Measurements from ENCODE around the gene IFNL1. TPM values are rescaled to one million over a fixed set of nuclear protein-coding genes. Genes with fewer than 3 reads are reported as not detected.

The IFNL1 gene
- polyA plus RNA-seq, 2 of the 4 experiments (the other 2 are of a cell fraction), result not detected

DNA sequence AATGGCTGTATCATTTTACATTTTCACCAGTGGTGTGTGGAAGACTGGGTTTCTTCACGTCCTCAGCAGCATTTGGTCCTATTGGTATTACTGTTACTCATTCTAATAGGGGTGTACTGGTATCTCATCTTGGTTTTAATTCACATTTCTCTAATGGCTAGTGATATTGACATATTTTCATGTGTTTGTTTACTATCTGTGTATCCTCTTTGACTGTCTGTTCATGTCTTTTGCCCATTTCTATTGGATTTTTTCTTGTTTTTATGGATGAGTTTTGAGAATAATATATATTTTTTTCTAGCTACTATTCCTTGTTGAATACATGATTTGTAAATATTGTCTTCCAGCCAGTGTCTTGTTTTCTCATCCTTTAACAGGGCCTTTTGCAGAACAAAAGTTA lies 14.2 kb upstream of the IFNL1 start:
- no peak for DNase-seq (ENCODE audit: low read depth in 1 of 2, low spot score in 1 of 2)
- no peak overlapping the region for H3K4me3 ChIP-seq
- H3K9me3 ChIP-seq, result peaks cover 48% of the 10 kb centered on the region
- H3K27ac ChIP-seq, result no peak overlapping the region
- TF ChIP-seq CEBPB (IDR thresholded peaks at IDR 0.05), result no peak
- TF ChIP-seq ZSCAN20 (CRISPR knock-in tag; IDR thresholded peaks at IDR 0.05), result no peak
- TF ChIP-seq EHMT2 (IDR thresholded peaks at IDR 0.05; ENCODE audit: low read depth), result no peak
- no peak for TF ChIP-seq RNF2 (IDR thresholded peaks at IDR 0.05; ENCODE audit: borderline replicate concordance, low read depth)
- TF ChIP-seq, protein P1, sequence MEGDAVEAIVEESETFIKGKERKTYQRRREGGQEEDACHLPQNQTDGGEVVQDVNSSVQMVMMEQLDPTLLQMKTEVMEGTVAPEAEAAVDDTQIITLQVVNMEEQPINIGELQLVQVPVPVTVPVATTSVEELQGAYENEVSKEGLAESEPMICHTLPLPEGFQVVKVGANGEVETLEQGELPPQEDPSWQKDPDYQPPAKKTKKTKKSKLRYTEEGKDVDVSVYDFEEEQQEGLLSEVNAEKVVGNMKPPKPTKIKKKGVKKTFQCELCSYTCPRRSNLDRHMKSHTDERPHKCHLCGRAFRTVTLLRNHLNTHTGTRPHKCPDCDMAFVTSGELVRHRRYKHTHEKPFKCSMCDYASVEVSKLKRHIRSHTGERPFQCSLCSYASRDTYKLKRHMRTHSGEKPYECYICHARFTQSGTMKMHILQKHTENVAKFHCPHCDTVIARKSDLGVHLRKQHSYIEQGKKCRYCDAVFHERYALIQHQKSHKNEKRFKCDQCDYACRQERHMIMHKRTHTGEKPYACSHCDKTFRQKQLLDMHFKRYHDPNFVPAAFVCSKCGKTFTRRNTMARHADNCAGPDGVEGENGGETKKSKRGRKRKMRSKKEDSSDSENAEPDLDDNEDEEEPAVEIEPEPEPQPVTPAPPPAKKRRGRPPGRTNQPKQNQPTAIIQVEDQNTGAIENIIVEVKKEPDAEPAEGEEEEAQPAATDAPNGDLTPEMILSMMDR (IDR thresholded peaks at IDR 0.05), result no peak
- TF ChIP-seq CBX8 (IDR thresholded peaks at IDR 0.05), result no peak
- no peak for TF ChIP-seq EP300 (IDR thresholded peaks at IDR 0.05)
- no peak for TF ChIP-seq BHLHE40 (IDR thresholded peaks at IDR 0.05; ENCODE audit: low read depth, low read length)
- no peak for TF ChIP-seq CHD2 (IDR thresholded peaks at IDR 0.05; ENCODE audit: low read length, partially characterized antibody)
- TF ChIP-seq KDM1A (IDR thresholded peaks at IDR 0.05; ENCODE audit: low read depth), result no peak
- no peak for TF ChIP-seq TFCP2L1 (CRISPR knock-in tag; IDR thresholded peaks at IDR 0.05)
- TF ChIP-seq KDM5A (IDR thresholded peaks at IDR 0.05), result no peak
- TF ChIP-seq TP53 (CRISPR knock-in tag; IDR thresholded peaks at IDR 0.05), result no peak
- TF ChIP-seq MAZ (IDR thresholded peaks at IDR 0.05; ENCODE audit: borderline replicate concordance, low read depth, low read length), result no peak
- no peak for TF ChIP-seq JUN (IDR thresholded peaks at IDR 0.05)
- no peak for TF ChIP-seq HOXB13 (CRISPR knock-in tag; IDR thresholded peaks at IDR 0.05; ENCODE audit: low read depth)
- TF ChIP-seq, protein P2, sequence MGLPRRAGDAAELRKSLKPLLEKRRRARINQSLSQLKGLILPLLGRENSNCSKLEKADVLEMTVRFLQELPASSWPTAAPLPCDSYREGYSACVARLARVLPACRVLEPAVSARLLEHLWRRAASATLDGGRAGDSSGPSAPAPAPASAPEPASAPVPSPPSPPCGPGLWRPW (IDR thresholded peaks at IDR 0.05), result no peak
- no peak for TF ChIP-seq POLR2A (IDR thresholded peaks at IDR 0.05; ENCODE audit: low read length)
- no peak for TF ChIP-seq ZNF302 (CRISPR knock-in tag; IDR thresholded peaks at IDR 0.05)
- TF ChIP-seq PHF8 (IDR thresholded peaks at IDR 0.05; ENCODE audit: borderline replicate concordance, low read depth), result no peak
- ATAC-seq, result no peak
- 2% methylated on average over 1 of the region's 1 CpG for WGBS (ENCODE audit: missing lambda C conversion rate)
- peaks cover 3% of the 10 kb centered on the region; the same call in 1 of the 3 replicates for H3K4me1 ChIP-seq
- FAIRE-seq, result no peak
- H3K4me2 ChIP-seq, result no peak overlapping the region
- CTCF ChIA-PET, result interaction anchor here (0.7 to 2.2 kb wide), 4 partner anchors 8 to 95 kb away, joined by 4 to 7 read pairs (median 6); partner anchors contain the start of gene IFNL1
- POLR2A ChIA-PET, result no interaction called here

DNA sequence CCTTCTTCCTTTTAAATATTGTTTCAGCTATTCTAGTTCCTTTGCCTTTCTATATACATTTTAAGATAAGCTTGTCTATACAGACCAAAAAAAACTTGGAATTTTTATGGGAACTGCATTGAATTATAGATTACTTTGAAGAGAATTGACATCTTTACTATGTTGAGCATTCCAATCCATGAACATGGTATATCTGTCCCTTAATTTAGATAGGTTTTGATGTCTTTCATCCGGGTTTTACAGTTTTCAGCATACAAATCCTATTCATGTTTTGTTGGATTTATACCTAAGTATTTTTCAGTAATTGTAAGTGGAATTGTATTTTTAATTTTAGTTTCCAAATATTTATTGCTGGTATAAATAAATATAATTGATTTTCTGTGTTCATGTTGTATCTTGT lies 12.2 kb upstream of the IFNL1 start:
- WGBS (ENCODE audit: missing lambda C conversion rate), result 1% methylated on average over 1 of the region's 1 CpG
- FAIRE-seq, result no peak
- Histone ChIP-seq H3K27ac (no peak overlapping the region), H3K9me3 (peaks cover 66% of the 10 kb centered on the region), H3K4me2 (no peak overlapping the region), H3K4me1 (no peaks in the 10 kb centered on the region), H3K4me3 (no peak overlapping the region)
- DNase-seq (ENCODE audit: low read depth in 1 of 2, low spot score in 1 of 2), result no peak
- CTCF ChIA-PET, result no interaction called here
- TF ChIP-seq EP300 (IDR thresholded peaks at IDR 0.05) (no peak), ZSCAN20 (CRISPR knock-in tag; IDR thresholded peaks at IDR 0.05) (no peak), POLR2AphosphoS2 (conservative IDR thresholded peaks at IDR 0.05; ENCODE audit: low read length) (no peak), NPAS2 (CRISPR knock-in tag; IDR thresholded peaks at IDR 0.05; ENCODE audit: borderline replicate concordance) (no peak), POLR2A (IDR thresholded peaks at IDR 0.05; ENCODE audit: low read length) (no peak), JUNB (IDR thresholded peaks at IDR 0.05) (no peak), CEBPB (IDR thresholded peaks at IDR 0.05) (no peak), FOSL2 (IDR thresholded peaks at IDR 0.05) (no peak), FOSL2 (CRISPR knock-in tag; IDR thresholded peaks at IDR 0.05) (no peak), CBX8 (IDR thresholded peaks at IDR 0.05) (no peak)
- TF ChIP-seq, protein P3, sequence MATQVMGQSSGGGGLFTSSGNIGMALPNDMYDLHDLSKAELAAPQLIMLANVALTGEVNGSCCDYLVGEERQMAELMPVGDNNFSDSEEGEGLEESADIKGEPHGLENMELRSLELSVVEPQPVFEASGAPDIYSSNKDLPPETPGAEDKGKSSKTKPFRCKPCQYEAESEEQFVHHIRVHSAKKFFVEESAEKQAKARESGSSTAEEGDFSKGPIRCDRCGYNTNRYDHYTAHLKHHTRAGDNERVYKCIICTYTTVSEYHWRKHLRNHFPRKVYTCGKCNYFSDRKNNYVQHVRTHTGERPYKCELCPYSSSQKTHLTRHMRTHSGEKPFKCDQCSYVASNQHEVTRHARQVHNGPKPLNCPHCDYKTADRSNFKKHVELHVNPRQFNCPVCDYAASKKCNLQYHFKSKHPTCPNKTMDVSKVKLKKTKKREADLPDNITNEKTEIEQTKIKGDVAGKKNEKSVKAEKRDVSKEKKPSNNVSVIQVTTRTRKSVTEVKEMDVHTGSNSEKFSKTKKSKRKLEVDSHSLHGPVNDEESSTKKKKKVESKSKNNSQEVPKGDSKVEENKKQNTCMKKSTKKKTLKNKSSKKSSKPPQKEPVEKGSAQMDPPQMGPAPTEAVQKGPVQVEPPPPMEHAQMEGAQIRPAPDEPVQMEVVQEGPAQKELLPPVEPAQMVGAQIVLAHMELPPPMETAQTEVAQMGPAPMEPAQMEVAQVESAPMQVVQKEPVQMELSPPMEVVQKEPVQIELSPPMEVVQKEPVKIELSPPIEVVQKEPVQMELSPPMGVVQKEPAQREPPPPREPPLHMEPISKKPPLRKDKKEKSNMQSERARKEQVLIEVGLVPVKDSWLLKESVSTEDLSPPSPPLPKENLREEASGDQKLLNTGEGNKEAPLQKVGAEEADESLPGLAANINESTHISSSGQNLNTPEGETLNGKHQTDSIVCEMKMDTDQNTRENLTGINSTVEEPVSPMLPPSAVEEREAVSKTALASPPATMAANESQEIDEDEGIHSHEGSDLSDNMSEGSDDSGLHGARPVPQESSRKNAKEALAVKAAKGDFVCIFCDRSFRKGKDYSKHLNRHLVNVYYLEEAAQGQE (IDR thresholded peaks at IDR 0.05), result no peak
- TF ChIP-seq, protein P4, sequence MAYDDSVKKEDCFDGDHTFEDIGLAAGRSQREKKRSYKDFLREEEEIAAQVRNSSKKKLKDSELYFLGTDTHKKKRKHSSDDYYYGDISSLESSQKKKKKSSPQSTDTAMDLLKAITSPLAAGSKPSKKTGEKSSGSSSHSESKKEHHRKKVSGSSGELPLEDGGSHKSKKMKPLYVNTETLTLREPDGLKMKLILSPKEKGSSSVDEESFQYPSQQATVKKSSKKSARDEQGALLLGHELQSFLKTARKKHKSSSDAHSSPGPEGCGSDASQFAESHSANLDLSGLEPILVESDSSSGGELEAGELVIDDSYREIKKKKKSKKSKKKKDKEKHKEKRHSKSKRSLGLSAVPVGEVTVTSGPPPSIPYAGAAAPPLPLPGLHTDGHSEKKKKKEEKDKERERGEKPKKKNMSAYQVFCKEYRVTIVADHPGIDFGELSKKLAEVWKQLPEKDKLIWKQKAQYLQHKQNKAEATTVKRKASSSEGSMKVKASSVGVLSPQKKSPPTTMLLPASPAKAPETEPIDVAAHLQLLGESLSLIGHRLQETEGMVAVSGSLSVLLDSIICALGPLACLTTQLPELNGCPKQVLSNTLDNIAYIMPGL (CRISPR knock-in tag; IDR thresholded peaks at IDR 0.05; ENCODE audit: borderline replicate concordance), result no peak
- POLR2A ChIA-PET, result no interaction called here
- ATAC-seq, result no peak
